Measurements from ENCODE around the gene KLLN.

Gene KLLN

GRCh38 chr10:87895430-87895829 lies 32.1 kb upstream of the KLLN start:
- Histone ChIP-seq H3K27me3 (ENCODE audit: insufficient read depth, poor library complexity, severe bottlenecking) (no peaks in the 10 kb centered on the region), H3K27ac (replicated peaks) (no peak overlapping the region), H3K4me3 (replicated peaks; ENCODE audit: insufficient read depth, low read length) (no peak overlapping the region)
- no peak for DNase-seq (ENCODE audit: low read depth in 1 of 2, low spot score in 1 of 2)
- no peak for TF ChIP-seq SPI1 (IDR thresholded peaks at IDR 0.05; ENCODE audit: borderline replicate concordance, low read depth)
- TF ChIP-seq CTCF (IDR thresholded peaks at IDR 0.05; ENCODE audit: insufficient read depth, low read length): no peak
- no peak for TF ChIP-seq GABPA (IDR thresholded peaks at IDR 0.05; ENCODE audit: low read depth)
- TF ChIP-seq POLR2AphosphoS5 (IDR thresholded peaks at IDR 0.05; ENCODE audit: low read depth): no peak
- no peak for TF ChIP-seq REST (IDR thresholded peaks at IDR 0.05; ENCODE audit: insufficient replicate concordance, low read depth)

- H3K27me3 ChIP-seq (ENCODE audit: insufficient read depth, poor library complexity, severe bottlenecking): no peaks in the 10 kb centered on the region
- no peak for TF ChIP-seq POLR2AphosphoS5 (IDR thresholded peaks at IDR 0.05; ENCODE audit: low read depth)
- no peak for TF ChIP-seq CTCF (IDR thresholded peaks at IDR 0.05; ENCODE audit: insufficient read depth, low read length)
- no peak for TF ChIP-seq SPI1 (IDR thresholded peaks at IDR 0.05; ENCODE audit: borderline replicate concordance, low read depth)
- no peak for TF ChIP-seq REST (IDR thresholded peaks at IDR 0.05; ENCODE audit: insufficient replicate concordance, low read depth)
- TF ChIP-seq GABPA (IDR thresholded peaks at IDR 0.05; ENCODE audit: low read depth): no peak
- no peak overlapping the region for H3K4me3 ChIP-seq (replicated peaks; ENCODE audit: insufficient read depth, low read length)
- no peak overlapping the region for H3K27ac ChIP-seq (replicated peaks)
- no peak for DNase-seq (ENCODE audit: low read depth in 1 of 2, low spot score in 1 of 2)
Observed at GRCh38 chr10:87887548-87888289, 24.4 kb upstream of the KLLN start.

GRCh38 chr10:87887146-87887545 lies 23.8 kb upstream of the KLLN start:
- DNase-seq (ENCODE audit: low read depth in 1 of 2, low spot score in 1 of 2): no peak

More at GRCh38 chr10:87887146-87887545, 23.8 kb upstream of the KLLN start:
- no peak overlapping the region for H3K4me3 ChIP-seq (replicated peaks; ENCODE audit: insufficient read depth, low read length)
- TF ChIP-seq SPI1 (IDR thresholded peaks at IDR 0.05; ENCODE audit: borderline replicate concordance, low read depth): no peak
- no peak for TF ChIP-seq CTCF (IDR thresholded peaks at IDR 0.05; ENCODE audit: insufficient read depth, low read length)
- TF ChIP-seq GABPA (IDR thresholded peaks at IDR 0.05; ENCODE audit: low read depth): no peak
- no peak for TF ChIP-seq REST (IDR thresholded peaks at IDR 0.05; ENCODE audit: insufficient replicate concordance, low read depth)
- no peak for TF ChIP-seq POLR2AphosphoS5 (IDR thresholded peaks at IDR 0.05; ENCODE audit: low read depth)
- no peaks in the 10 kb centered on the region for H3K27me3 ChIP-seq (ENCODE audit: insufficient read depth, poor library complexity, severe bottlenecking)
- no peak overlapping the region for H3K27ac ChIP-seq (replicated peaks)
